BE2C (cell line): ENCODE results near the gene PHF14.

Source experiments
- DNase-seq: peaks from one replicate; pipeline ENCODE4 v3.0.0-alpha.2; 2020
- H3K27me3 ChIP-seq: fragments of 250-450 bp; sonication (Bioruptor Pico); 2 replicates; pipeline ENCODE4 v1.5.1; 2020; ENCODE audit warnings: mild to moderate bottlenecking
- H3K36me3 ChIP-seq: fragments of 250-450 bp; sonication (Bioruptor Pico); 2 replicates; pipeline ENCODE4 v1.5.1; 2020; ENCODE audit warnings: mild to moderate bottlenecking
- H3K4me1 ChIP-seq: fragments of 250-450 bp; sonication (Bioruptor Pico); 2 replicates; pipeline ENCODE4 v1.5.1; 2020
- H3K4me3 ChIP-seq: 2 replicates; pipeline ENCODE4 v1.5.1; 2011; ENCODE audit warnings: low read depth, low read length
- H3K9me3 ChIP-seq: fragments of 250-450 bp; sonication (Bioruptor Pico); 2 replicates; pipeline ENCODE4 v1.5.1; 2020
- CTCF ChIP-seq: IDR thresholded peaks from 2 replicates; pipeline ENCODE4 v1.5.1; 2012; ENCODE audit warnings: mild to moderate bottlenecking, low read depth, low read length

Gene PHF14

GRCh38 chr7:11212816-11213215, 239.1 kb downstream of the PHF14 start:
- Histone ChIP-seq H3K27me3 (no peaks in the 10 kb centered on the region), H3K4me1 (peaks cover 3% of the 10 kb centered on the region; the same call in 1 of the 2 replicates), H3K9me3 (no peaks in the 10 kb centered on the region), H3K36me3 (no peaks in the 10 kb centered on the region), H3K4me3 (no peak overlapping the region)
- no peak for DNase-seq
- no peak for TF ChIP-seq CTCF

GRCh38 chr7:11213266-11213665, 239.6 kb downstream of the PHF14 start:
- no peak overlapping the region for H3K4me3 ChIP-seq
- H3K27me3 ChIP-seq, result no peaks in the 10 kb centered on the region
- no peaks in the 10 kb centered on the region for H3K9me3 ChIP-seq
- no peak for TF ChIP-seq CTCF
- peaks cover 3% of the 10 kb centered on the region; the same call in 1 of the 2 replicates for H3K4me1 ChIP-seq
- no peak for DNase-seq
- H3K36me3 ChIP-seq, result no peaks in the 10 kb centered on the region

GRCh38 chr7:11216276-11216675, 242.6 kb downstream of the PHF14 start:
- DNase-seq, result no peak
- H3K27me3 ChIP-seq, result no peaks in the 10 kb centered on the region

GRCh38 chr7:11217848-11218565, 244.3 kb downstream of the PHF14 start:
- H3K36me3 ChIP-seq, result no peaks in the 10 kb centered on the region
- H3K4me1 ChIP-seq, result no peaks in the 10 kb centered on the region
- TF ChIP-seq CTCF, result no peak
- H3K27me3 ChIP-seq, result no peaks in the 10 kb centered on the region
- DNase-seq, result no peak
- no peak overlapping the region for H3K4me3 ChIP-seq
- no peaks in the 10 kb centered on the region for H3K9me3 ChIP-seq

More at GRCh38 chr7:11216276-11216675, 242.6 kb downstream of the PHF14 start:
- Histone ChIP-seq H3K36me3 (no peaks in the 10 kb centered on the region), H3K9me3 (no peaks in the 10 kb centered on the region), H3K4me3 (no peak overlapping the region), H3K4me1 (peaks cover 3% of the 10 kb centered on the region; the same call in 1 of the 2 replicates)
- TF ChIP-seq CTCF, result no peak
